SK-N-SH (cell line): Measurements from ENCODE around the gene CBX1. TPM values are rescaled to one million over a fixed set of nuclear protein-coding genes. Genes with fewer than 3 reads are reported as not detected.

Experiments used
- CTCF ChIA-PET: fragments of 300-600, 350-600 bp; formaldehyde crosslinking; extraction: SDS; loops from one replicate; lab custom pipeline; 2021; lab: Yijun Ruan, JAX
- POLR2A ChIA-PET: fragments of 350-600 bp; sonication (Branson Sonifier 250); formaldehyde crosslinking; extraction: SDS; loops from one replicate; lab custom pipeline; 2020; ENCODE audit warnings: antibody characterized with exemption, inconsistent platforms; lab: Yijun Ruan, JAX
- DNase-seq: peaks from one replicate; pipeline ENCODE4 v3.0.0; 2012
- H2AFZ ChIP-seq: fragments of 200-600 bp; sonication (generic); 2 replicates; pipeline ENCODE4 v1.8.1; 2016; ENCODE audit warnings: antibody characterized with exemption, mild to moderate bottlenecking, low read depth
- H3F3A ChIP-seq: fragments of 200-600 bp; sonication (generic); replicated peaks from 2 replicates; pipeline ENCODE3; 2016; ENCODE audit warnings: antibody characterized with exemption, mild to moderate bottlenecking; ENCODE audit not compliant: insufficient read depth
- H3K27ac ChIP-seq, 2 experiments: fragments of 200-500 bp in 1 of 2; fragments of 200-600 bp in 1 of 2; sonication (Bioruptor generic) in 1 of 2; sonication (generic), shearing (Covaris generic) in 1 of 2; 2 replicates each; pipeline versions ENCODE4 v1.5.1 to v1.6.1; 2014 to 2016; ENCODE audit warnings: low read depth in 2 of 2, inconsistent platforms in 1 of 2, low read length in 1 of 2, mild to moderate bottlenecking in 1 of 2, mixed read lengths in 1 of 2
- H3K27me3 ChIP-seq: fragments of 200-600 bp; sonication (generic), shearing (Covaris generic); 2 replicates; pipeline ENCODE4 v1.6.1; 2016; ENCODE audit warnings: mixed run types; ENCODE audit not compliant: insufficient read depth
- H3K36me3 ChIP-seq, 2 experiments: fragments of 200-500 bp in 1 of 2; fragments of 200-600 bp in 1 of 2; sonication (Bioruptor generic) in 1 of 2; sonication (generic) in 1 of 2; replicated peaks in 1 of 2; 2 replicates each; pipeline versions ENCODE3 to v1.5.1; 2014 to 2016; ENCODE audit warnings: low read length in 1 of 2, mild to moderate bottlenecking in 1 of 2; ENCODE audit not compliant: insufficient read depth in 2 of 2, control insufficient read depth in 1 of 2
- H3K4me1 ChIP-seq, 2 experiments: fragments of 200-500 bp in 1 of 2; fragments of 200-600 bp in 1 of 2; sonication (Bioruptor generic) in 1 of 2; sonication (generic), shearing (Covaris generic) in 1 of 2; 2 replicates each; pipeline versions ENCODE4 v1.5.1 to v1.6.1; 2014 to 2016; ENCODE audit warnings: low read depth in 1 of 2, low read length in 1 of 2, mixed run types in 1 of 2; ENCODE audit not compliant: insufficient read depth in 2 of 2, control insufficient read depth in 1 of 2
- H3K4me2 ChIP-seq: fragments of 200-600 bp; sonication (generic), shearing (Covaris generic); 2 replicates; pipeline ENCODE4 v1.6.1; 2017; ENCODE audit warnings: mixed run types
- H3K4me3 ChIP-seq, 2 experiments: fragments of 200-500 bp in 1 of 2; fragments of 200-600 bp in 1 of 2; sonication (Bioruptor generic) in 1 of 2; sonication (generic), shearing (Covaris generic) in 1 of 2; 2 replicates each; pipeline versions ENCODE4 v1.5.1 to v1.8.1; 2014 to 2016; ENCODE audit warnings: low read depth in 2 of 2, inconsistent platforms in 1 of 2, low read length in 1 of 2, mild to moderate bottlenecking in 1 of 2, mixed read lengths in 1 of 2, moderate library complexity in 1 of 2
- H3K79me2 ChIP-seq: fragments of 200-600 bp; sonication (generic); 2 replicates; pipeline ENCODE4 v1.8.1; 2017; ENCODE audit warnings: mild to moderate bottlenecking; ENCODE audit not compliant: insufficient read depth
- H3K9ac ChIP-seq: fragments of 200-600 bp; sonication (generic); 2 replicates; pipeline ENCODE4 v1.6.1; 2017; ENCODE audit warnings: mixed run types
- H3K9me2 ChIP-seq: fragments of 200-600 bp; sonication (generic); 2 replicates; pipeline ENCODE4 v1.6.1; 2017; ENCODE audit warnings: mixed run types
- H3K9me3 ChIP-seq: fragments of 200-600 bp; sonication (generic); 2 replicates; pipeline ENCODE4 v1.6.1; 2017; ENCODE audit warnings: mixed run types, mild to moderate bottlenecking, moderate library complexity
- H4K20me1 ChIP-seq: fragments of 200-600 bp; sonication (generic); 2 replicates; pipeline ENCODE4 v1.6.1; 2017; ENCODE audit warnings: mild to moderate bottlenecking, mixed run types; ENCODE audit not compliant: insufficient read depth
- CTCF ChIP-seq: fragments of 200-600 bp; sonication (generic); IDR thresholded peaks from 2 replicates; pipeline ENCODE4 v1.6.1; 2017; ENCODE audit warnings: antibody characterized with exemption, mild to moderate bottlenecking, moderate library complexity
- FOXM1 ChIP-seq: IDR thresholded peaks from 2 replicates; pipeline ENCODE4 v1.4.0; 2012; ENCODE audit warnings: low read depth, mild to moderate bottlenecking
- GABPA ChIP-seq: IDR thresholded peaks from 2 replicates; pipeline ENCODE4 v1.4.0; 2012; ENCODE audit warnings: low read depth, mild to moderate bottlenecking
- RAD21 ChIP-seq: IDR thresholded peaks from 2 replicates; pipeline ENCODE4 v1.6.1; 2012; ENCODE audit warnings: mild to moderate bottlenecking, low read length
- REST ChIP-seq: IDR thresholded peaks from 2 replicates; pipeline ENCODE4 v1.6.1; 2012; ENCODE audit warnings: mild to moderate bottlenecking, low read depth, low read length, moderate library complexity
- TAF1 ChIP-seq: IDR thresholded peaks from 2 replicates; pipeline ENCODE4 v1.6.1; 2012; ENCODE audit warnings: low read depth, mild to moderate bottlenecking, low read length, moderate library complexity, borderline replicate concordance
- WGBS: methylation state at CpG from one replicate; pipeline ENCODE4 v1.1.6; 2017; ENCODE audit warnings: low lambda C conversion rate; 5-methylcytosine and 5-hydroxymethylcytosine counted together
- polyA plus RNA-seq, 3 experiments: library from polyadenylated mRNA; depleted of rRNA; stranded (reverse); fragments of >200 nt; gene quantifications; 2 replicates each; pipeline ENCODE4 v1.2.3, GENCODE V29; 2012

CBX1 gene
- polyA plus RNA-seq, 1 of the 3 experiments (the other 2 are of a cell fraction) = 102 TPM

- TF ChIP-seq REST (no peak), FOXM1 (no peak), GABPA (no peak)
Observed at GRCh38 chr17:48139944-48140343, 38.7 kb upstream of the CBX1 start (continued).

- no peaks in the 10 kb centered on the region for H3K36me3 ChIP-seq
- no peak overlapping the region for H3K9ac ChIP-seq
- H2AFZ ChIP-seq = no peak overlapping the region
- H3K9me2 ChIP-seq = no peaks in the 10 kb centered on the region
- H3K4me3 ChIP-seq = no peak overlapping the region
- H3K4me2 ChIP-seq = no peak overlapping the region
- H3F3A ChIP-seq = no peaks in the 10 kb centered on the region
- ChIA-PET POLR2A (interaction anchor here (0.6 kb wide), 1 partner anchor 430 kb away, joined by 3 read pairs; no protein-coding TSS in a partner anchor), CTCF (interaction anchor here (0.7 to 17.8 kb wide), 4 partner anchors 10 to 481 kb away, joined by 3 to 232 read pairs (median 4); no protein-coding TSS in a partner anchor)
- DNase-seq = no peak
- no peak overlapping the region for H3K27ac ChIP-seq
- no peak for TF ChIP-seq TAF1
- no peaks in the 10 kb centered on the region for H3K79me2 ChIP-seq
- H3K27me3 ChIP-seq = peaks cover 63% of the 10 kb centered on the region
- WGBS = 54% methylated on average over 1 of the region's 1 CpG
- H3K9me3 ChIP-seq = no peaks in the 10 kb centered on the region
- H4K20me1 ChIP-seq = no peaks in the 10 kb centered on the region
- no peaks in the 10 kb centered on the region for H3K4me1 ChIP-seq
Observed at GRCh38 chr17:48137656-48138055, 36.4 kb upstream of the CBX1 start.

- no peak overlapping the region for H3K4me3 ChIP-seq
- TF ChIP-seq TAF1 (no peak), CTCF (peak; percentile 41), RAD21 (peak; percentile 20; the same call in 1 of the 2 replicates)
- TF ChIP-seq, all 33 proteins: peak for 2
- no peak overlapping the region for H2AFZ ChIP-seq
- H3K9ac ChIP-seq = no peak overlapping the region
- H3K4me2 ChIP-seq = no peak overlapping the region
- H3K79me2 ChIP-seq = no peaks in the 10 kb centered on the region
- H3K27me3 ChIP-seq = peaks cover 36% of the 10 kb centered on the region
- H3K27ac ChIP-seq = no peak overlapping the region
- DNase-seq = no peak
- H3K9me2 ChIP-seq = no peaks in the 10 kb centered on the region
- ChIA-PET CTCF (interaction anchor here (0.6 to 17.8 kb wide), 14 partner anchors 8 to 578 kb away, joined by 3 to 232 read pairs (median 4); no protein-coding TSS in a partner anchor), POLR2A (no interaction called here)
- H3K4me1 ChIP-seq = peaks cover 0 to 5% of the 10 kb centered on the region in 2 experiments; a peak in 1 of 4 replicates
- no peaks in the 10 kb centered on the region for H3F3A ChIP-seq
- H3K9me3 ChIP-seq = no peaks in the 10 kb centered on the region
- WGBS = 56% methylated on average over 3 of the region's 3 CpGs
- no peaks in the 10 kb centered on the region for H3K36me3 ChIP-seq
- H4K20me1 ChIP-seq = no peaks in the 10 kb centered on the region
Observed at GRCh38 chr17:48134912-48135480, 33.7 kb upstream of the CBX1 start.
